ENCODE measurements around the gene HOXD13. TPM values are rescaled to one million over a fixed set of nuclear protein-coding genes. Genes with fewer than 3 reads are reported as not detected.

HOXD13 gene
- total RNA-seq, 1 experiment from 2014 or later, result 0.36 TPM

GRCh38 chr2:176111846-176112374, 19.4 kb downstream of the HOXD13 start:
- Histone ChIP-seq H3K27me3 (ENCODE audit: low read length) (peaks cover 30% of the 10 kb centered on the region), H2AFZ (ENCODE audit: low read length) (no peak overlapping the region), H4K20me1 (ENCODE audit: low read length) (no peaks in the 10 kb centered on the region), H3K4me3 (ENCODE audit: low read length) (no peak overlapping the region), H3K4me1 (ENCODE audit: insufficient read depth, low read length) (peaks cover 3% of the 10 kb centered on the region; the same call in 1 of the 2 replicates), H3K9me2 (replicated peaks; ENCODE audit: low read length) (no peaks in the 10 kb centered on the region), H3K79me2 (ENCODE audit: low read length) (no peaks in the 10 kb centered on the region), H3K4me2 (ENCODE audit: low read length) (no peak overlapping the region; the same call in 1 of the 2 replicates), H3K36me3 (ENCODE audit: low read depth, low read length) (no peaks in the 10 kb centered on the region), H3K27ac (ENCODE audit: low read length) (no peak overlapping the region), H3K9me3 (ENCODE audit: low read length) (no peaks in the 10 kb centered on the region), H3K9ac (ENCODE audit: low read length) (no peak overlapping the region), H3F3A (ENCODE audit: low read length, unreplicated experiment) (no peaks in the 10 kb centered on the region)
- ATAC-seq, result no peak
- ChIA-PET POLR2A (ENCODE audit: unreplicated experiment) (no interaction called here), CTCF (interaction anchor here (1.0 kb wide), 1 partner anchor 422 kb away, joined by 10 read pairs; no protein-coding TSS in a partner anchor)
- no peak for TF ChIP-seq CTCF (conservative IDR thresholded peaks at IDR 0.05; ENCODE audit: low read depth, low read length)
- no peak for TF ChIP-seq EZH2phosphoT487 (IDR thresholded peaks at IDR 0.05; ENCODE audit: borderline replicate concordance, low read length)
- no peak for DNase-seq
- intact Hi-C loops (cut with micrococcal nuclease), result loop anchor here (5.0 kb wide), 2 partner anchors 700 to 1035 kb away; no protein-coding TSS in a partner anchor
- BruUV-seq (replicated peaks), result no TSS peak

GRCh38 chr2:176112375-176113302, 20.1 kb downstream of the HOXD13 start:
- Histone ChIP-seq H3K9ac (ENCODE audit: low read length) (no peak overlapping the region), H3K27me3 (ENCODE audit: low read length) (peaks cover 26% of the 10 kb centered on the region; the same call in 1 of the 2 replicates), H3F3A (ENCODE audit: low read length, unreplicated experiment) (no peaks in the 10 kb centered on the region), H4K20me1 (ENCODE audit: low read length) (no peaks in the 10 kb centered on the region), H3K4me3 (ENCODE audit: low read length) (no peak overlapping the region), H3K36me3 (ENCODE audit: low read depth, low read length) (no peaks in the 10 kb centered on the region), H3K9me2 (replicated peaks; ENCODE audit: low read length) (no peaks in the 10 kb centered on the region), H2AFZ (ENCODE audit: low read length) (no peak overlapping the region), H3K4me2 (ENCODE audit: low read length) (no peak overlapping the region), H3K27ac (ENCODE audit: low read length) (no peak overlapping the region), H3K4me1 (ENCODE audit: insufficient read depth, low read length) (no peaks in the 10 kb centered on the region), H3K79me2 (ENCODE audit: low read length) (no peaks in the 10 kb centered on the region), H3K9me3 (ENCODE audit: low read length) (no peaks in the 10 kb centered on the region)
- CTCF ChIA-PET, result no interaction called here
- no peak for TF ChIP-seq EZH2 (IDR thresholded peaks at IDR 0.05; ENCODE audit: low read length, unreplicated experiment)
- TF ChIP-seq EZH2phosphoT487 (IDR thresholded peaks at IDR 0.05; ENCODE audit: borderline replicate concordance, low read length), result no peak
- ATAC-seq (no peak), DNase-seq (no peak)
- no TSS peak for BruUV-seq (replicated peaks)
- POLR2A ChIA-PET (ENCODE audit: unreplicated experiment), result no interaction called here
- intact Hi-C loops (cut with micrococcal nuclease), result loop anchor here (5.0 kb wide), 2 partner anchors 700 to 1035 kb away; no protein-coding TSS in a partner anchor

GRCh38 chr2:176114120-176114929, 21.8 kb downstream of the HOXD13 start:
- no peaks in the 10 kb centered on the region for H3K9me2 ChIP-seq (replicated peaks; ENCODE audit: low read length)
- H3K27ac ChIP-seq (ENCODE audit: low read length), result no peak overlapping the region
- no peak overlapping the region for H3K9ac ChIP-seq (ENCODE audit: low read length)
- no peak overlapping the region for H2AFZ ChIP-seq (ENCODE audit: low read length)
- TF ChIP-seq CTCF (conservative IDR thresholded peaks at IDR 0.05; ENCODE audit: low read depth, low read length) (no peak), EZH2 (IDR thresholded peaks at IDR 0.05; ENCODE audit: low read length, unreplicated experiment) (no peak), EZH2phosphoT487 (IDR thresholded peaks at IDR 0.05; ENCODE audit: borderline replicate concordance, low read length) (no peak)
- H4K20me1 ChIP-seq (ENCODE audit: low read length), result no peaks in the 10 kb centered on the region
- H3K4me2 ChIP-seq (ENCODE audit: low read length), result peak overlapping the region; percentile 42; the same call in 1 of the 2 replicates
- no peaks in the 10 kb centered on the region for H3K4me1 ChIP-seq (ENCODE audit: insufficient read depth, low read length)
- ChIA-PET CTCF (interaction anchor here (0.6 kb wide), 1 partner anchor 538 kb away, joined by 3 read pairs; no protein-coding TSS in a partner anchor), POLR2A (ENCODE audit: unreplicated experiment) (no interaction called here)
- H3K79me2 ChIP-seq (ENCODE audit: low read length), result no peaks in the 10 kb centered on the region
- no TSS peak for BruUV-seq (replicated peaks)
- peaks cover 26% of the 10 kb centered on the region; the same call in 1 of the 2 replicates for H3K27me3 ChIP-seq (ENCODE audit: low read length)
- ATAC-seq, result peak; percentile 51; the same call in 1 of the 2 replicates
- intact Hi-C loops (cut with micrococcal nuclease), result loop anchor here (5.0 kb wide), 2 partner anchors 698 to 1033 kb away; no protein-coding TSS in a partner anchor
- no peaks in the 10 kb centered on the region for H3K36me3 ChIP-seq (ENCODE audit: low read depth, low read length)
- peak; percentile 17 for DNase-seq
- no peaks in the 10 kb centered on the region for H3F3A ChIP-seq (ENCODE audit: low read length, unreplicated experiment)
- no peak overlapping the region for H3K4me3 ChIP-seq (ENCODE audit: low read length)
- H3K9me3 ChIP-seq (ENCODE audit: low read length), result no peaks in the 10 kb centered on the region

All from PC-3 (cell line).